Esophagus squamous epithelium (tissue), 4 donors: ENCODE results near the gene CAPS2.

Experiments
- POLR2A ChIP-seq, 4 donors: fragments of 450-650 bp; IDR thresholded peaks; one replicate each; pipeline ENCODE4 v1.6.1; 2017; ENCODE audit warnings: antibody characterized with exemption in 4 of 4, mild to moderate bottlenecking in 4 of 4, moderate library complexity in 3 of 4
- TF ChIP-seq, protein P1 (sequence below), 6 experiments: fragments of 450-650 bp in 4 of 6; fragments of 200-600 bp in 2 of 6; sonication (generic) in 2 of 6; IDR thresholded peaks; one replicate each; pipeline ENCODE4 v1.5.1; 2016 to 2019; ENCODE audit warnings: antibody characterized with exemption in 6 of 6, mild to moderate bottlenecking in 4 of 6, moderate library complexity in 4 of 6

DNA sequence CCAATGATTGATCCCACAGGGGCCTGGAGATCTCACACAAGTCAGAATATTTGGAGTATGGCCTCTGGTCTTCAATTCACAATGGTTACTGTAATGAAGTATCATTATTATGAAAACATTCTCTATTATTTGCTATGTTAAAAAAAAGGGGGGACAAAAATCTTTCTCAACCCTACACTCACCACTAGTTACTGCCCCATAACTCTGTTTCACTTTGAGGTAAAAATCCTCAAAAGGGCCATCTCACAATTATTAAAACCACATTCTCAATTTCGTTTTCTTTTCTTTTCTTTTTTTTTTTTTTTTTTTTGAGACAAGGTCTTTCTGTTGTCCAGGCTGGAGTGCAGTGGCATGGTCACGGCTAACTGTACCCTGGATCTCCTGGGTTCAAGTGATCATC, 60.9 kb downstream of the CAPS2 start:
- TF ChIP-seq, protein P1, sequence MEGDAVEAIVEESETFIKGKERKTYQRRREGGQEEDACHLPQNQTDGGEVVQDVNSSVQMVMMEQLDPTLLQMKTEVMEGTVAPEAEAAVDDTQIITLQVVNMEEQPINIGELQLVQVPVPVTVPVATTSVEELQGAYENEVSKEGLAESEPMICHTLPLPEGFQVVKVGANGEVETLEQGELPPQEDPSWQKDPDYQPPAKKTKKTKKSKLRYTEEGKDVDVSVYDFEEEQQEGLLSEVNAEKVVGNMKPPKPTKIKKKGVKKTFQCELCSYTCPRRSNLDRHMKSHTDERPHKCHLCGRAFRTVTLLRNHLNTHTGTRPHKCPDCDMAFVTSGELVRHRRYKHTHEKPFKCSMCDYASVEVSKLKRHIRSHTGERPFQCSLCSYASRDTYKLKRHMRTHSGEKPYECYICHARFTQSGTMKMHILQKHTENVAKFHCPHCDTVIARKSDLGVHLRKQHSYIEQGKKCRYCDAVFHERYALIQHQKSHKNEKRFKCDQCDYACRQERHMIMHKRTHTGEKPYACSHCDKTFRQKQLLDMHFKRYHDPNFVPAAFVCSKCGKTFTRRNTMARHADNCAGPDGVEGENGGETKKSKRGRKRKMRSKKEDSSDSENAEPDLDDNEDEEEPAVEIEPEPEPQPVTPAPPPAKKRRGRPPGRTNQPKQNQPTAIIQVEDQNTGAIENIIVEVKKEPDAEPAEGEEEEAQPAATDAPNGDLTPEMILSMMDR (IDR thresholded peaks at IDR 0.05): no peak
- no peak for TF ChIP-seq POLR2A (IDR thresholded peaks at IDR 0.05)
